Mesendoderm (in vitro differentiated cells): ENCODE results near the gene S100A13.

ENCODE experiments used
- DNase-seq: peaks from one replicate; pipeline ENCODE4 v3.0.0; 2013
- H2AK5ac ChIP-seq: 2 replicates; pipeline ENCODE4 v1.6.1; 2013; ENCODE audit warnings: low read length, inconsistent platforms
- H2BK120ac ChIP-seq: 2 replicates; pipeline ENCODE4 v1.6.1; 2013; ENCODE audit warnings: low read depth, mild to moderate bottlenecking, low read length, moderate library complexity, mixed read lengths
- H2BK15ac ChIP-seq: replicated peaks from 2 replicates; pipeline ENCODE4 v1.6.1; 2013; ENCODE audit warnings: low read depth, mild to moderate bottlenecking, moderate library complexity
- H2BK5ac ChIP-seq: 2 replicates; pipeline ENCODE4 v1.6.1; 2013; ENCODE audit warnings: low read length, inconsistent platforms
- H3K18ac ChIP-seq: 2 replicates; pipeline ENCODE4 v1.6.1; 2013; ENCODE audit warnings: mild to moderate bottlenecking, low read length, mixed read lengths
- H3K23ac ChIP-seq: one replicate; pipeline ENCODE4 v1.6.1; 2013; ENCODE audit warnings: low read length
- H3K27ac ChIP-seq: 2 replicates; pipeline ENCODE4 v1.5.1; 2013; ENCODE audit warnings: low read depth, mild to moderate bottlenecking, inconsistent platforms, low read length, moderate library complexity
- H3K27me3 ChIP-seq: 2 replicates; pipeline ENCODE4 v1.6.1; 2013; ENCODE audit warnings: low read length, control low read depth, mild to moderate bottlenecking, inconsistent platforms; ENCODE audit not compliant: insufficient read depth, poor library complexity
- H3K36me3 ChIP-seq: 2 replicates; pipeline ENCODE4 v1.6.1; 2013; ENCODE audit warnings: low read length, inconsistent platforms; ENCODE audit not compliant: control insufficient read depth, insufficient read depth
- H3K4ac ChIP-seq: one replicate; pipeline ENCODE4 v1.6.1; 2013; ENCODE audit warnings: low read depth, mild to moderate bottlenecking, low read length, moderate library complexity
- H3K4me1 ChIP-seq: 2 replicates; pipeline ENCODE4 v1.6.1; 2013; ENCODE audit warnings: low read depth, low read length, inconsistent platforms; ENCODE audit not compliant: control insufficient read depth
- H3K4me2 ChIP-seq: 2 replicates; pipeline ENCODE4 v1.6.1; 2013; ENCODE audit warnings: low read length
- H3K4me3 ChIP-seq: 2 replicates; pipeline ENCODE4 v1.5.1; 2013; ENCODE audit warnings: mild to moderate bottlenecking, low read length
- H3K56ac ChIP-seq: one replicate; pipeline ENCODE4 v1.6.1; 2013; ENCODE audit warnings: low read length
- H3K79me1 ChIP-seq: 2 replicates; pipeline ENCODE4 v1.6.1; 2013; ENCODE audit warnings: low read length, inconsistent platforms
- H3K79me2 ChIP-seq: 2 replicates; pipeline ENCODE4 v1.6.1; 2013; ENCODE audit warnings: mild to moderate bottlenecking, low read length; ENCODE audit not compliant: control insufficient read depth, insufficient read depth
- H3K9ac ChIP-seq: 2 replicates; pipeline ENCODE4 v1.6.1; 2013; ENCODE audit warnings: low read length, inconsistent platforms
- H4K5ac ChIP-seq: one replicate; pipeline ENCODE4 v1.6.1; 2013; ENCODE audit warnings: low read length
- H4K8ac ChIP-seq: one replicate; pipeline ENCODE4 v1.6.1; 2013; ENCODE audit warnings: low read depth, mild to moderate bottlenecking, control low read depth, low read length, moderate library complexity
- WGBS: extraction: QIAGEN DNeasy Blood & Tissue Kit; methylation state at CpG from one replicate; pipeline ENCODE4 v1.1.7; 2013; ENCODE audit warnings: low lambda C conversion rate, missing lambda C conversion rate; ENCODE audit not compliant: insufficient coverage; ENCODE audit errors: extremely low coverage; 5-methylcytosine and 5-hydroxymethylcytosine counted together

The S100A13 gene

GRCh38 chr1:153628638-153629342 is 1.5 kb upstream of the S100A13 start:
- H3K9ac ChIP-seq = no peak overlapping the region
- WGBS = no CpG with 5 or more reads among the region's 6 CpGs
- H3K27ac ChIP-seq = no peak overlapping the region
- no peak for DNase-seq
- no peak overlapping the region for H3K4ac ChIP-seq
- no peaks in the 10 kb centered on the region for H3K27me3 ChIP-seq
- H3K79me2 ChIP-seq = no peaks in the 10 kb centered on the region
- H3K4me2 ChIP-seq = no peak overlapping the region
- H3K18ac ChIP-seq = no peak overlapping the region
- H3K23ac ChIP-seq = no peak overlapping the region
- H3K79me1 ChIP-seq = no peaks in the 10 kb centered on the region
- H4K8ac ChIP-seq = no peak overlapping the region
- no peak overlapping the region for H2BK120ac ChIP-seq
- H3K36me3 ChIP-seq = no peaks in the 10 kb centered on the region
- H3K4me3 ChIP-seq = no peak overlapping the region
- peak overlapping the region; percentile 52 for H3K56ac ChIP-seq
- H3K4me1 ChIP-seq = peaks cover 2% of the 10 kb centered on the region
- H2BK5ac ChIP-seq = no peak overlapping the region
- no peak overlapping the region for H2AK5ac ChIP-seq
- H4K5ac ChIP-seq = no peak overlapping the region
- H2BK15ac ChIP-seq = no peak overlapping the region

DNA sequence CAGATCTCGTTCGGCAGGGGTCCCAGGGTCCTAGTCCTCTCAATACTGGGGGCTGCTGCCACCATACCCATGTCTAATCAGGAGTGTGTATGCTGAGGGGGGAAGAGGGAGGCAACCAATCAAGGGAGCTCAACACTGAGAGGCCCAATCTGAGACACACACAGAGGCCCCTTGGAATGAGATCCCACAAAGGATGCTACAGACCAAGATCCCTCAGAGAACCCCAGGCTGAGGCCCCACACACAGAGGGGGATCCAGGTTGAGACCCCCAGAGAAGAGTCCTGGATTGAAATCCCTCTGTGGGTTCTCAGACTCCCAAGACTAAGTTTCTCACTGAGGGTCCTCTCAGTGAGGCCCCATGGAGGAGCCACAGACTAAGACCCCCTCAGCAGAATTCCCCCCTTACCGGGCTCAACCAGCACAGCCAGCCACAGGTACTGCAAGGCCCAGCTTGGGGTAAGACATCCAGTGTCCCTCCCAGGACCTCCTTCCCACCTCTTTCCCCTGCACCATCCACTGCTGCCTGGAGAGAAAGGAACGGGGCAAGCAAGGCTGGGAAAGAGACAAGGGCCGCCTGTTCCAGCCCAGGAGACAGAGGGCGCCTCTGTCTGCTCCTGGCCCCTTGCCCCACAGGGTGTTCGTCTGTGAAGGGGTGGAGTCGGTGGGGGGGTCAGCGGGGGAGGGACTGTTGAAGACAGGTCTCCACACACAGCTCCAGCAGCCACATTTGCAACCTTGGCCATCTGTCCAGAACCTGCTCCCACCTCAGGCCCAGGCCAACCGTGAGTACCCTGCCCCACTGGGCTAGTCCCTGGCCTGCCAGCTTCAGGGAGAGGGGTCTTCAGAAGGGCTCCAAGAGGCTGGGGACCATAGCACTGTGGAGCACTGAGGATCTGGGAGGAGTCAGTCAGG is 666 bp upstream of the S100A13 start, which contains the start of gene S100A1:
Gene S100A1 (plus strand): TSS at position 720 of the 912 bp plus-strand sequence. CDS start 2,088 bp downstream, outside the sequence.
- H3K79me2 ChIP-seq = no peaks in the 10 kb centered on the region
- H3K4me1 ChIP-seq = peaks cover 2% of the 10 kb centered on the region
- H3K4ac ChIP-seq = peak within 1 kb of the TSS; percentile 47
- no peak within 1 kb of the TSS for H4K8ac ChIP-seq
- no CpG with 5 or more reads among the region's 10 CpGs for WGBS
- H3K9ac ChIP-seq = peak within 1 kb of the TSS; percentile 83
- peak within 1 kb of the TSS; percentile 40 for H3K4me3 ChIP-seq
- H3K56ac ChIP-seq = peak within 1 kb of the TSS; percentile 89
- H3K79me1 ChIP-seq = no peaks in the 10 kb centered on the region
- no peak within 1 kb of the TSS for H2BK5ac ChIP-seq
- no peaks in the 10 kb centered on the region for H3K27me3 ChIP-seq
- H3K36me3 ChIP-seq = no peaks in the 10 kb centered on the region
- no peak within 1 kb of the TSS for H4K5ac ChIP-seq
- H3K27ac ChIP-seq = peak within 1 kb of the TSS; percentile 69
- H2BK15ac ChIP-seq = no peak within 1 kb of the TSS
- no peak within 1 kb of the TSS for H2AK5ac ChIP-seq
- H3K4me2 ChIP-seq = peak within 1 kb of the TSS; percentile 82
- H2BK120ac ChIP-seq = no peak within 1 kb of the TSS
- no peak within 1 kb of the TSS for H3K23ac ChIP-seq
- DNase-seq = peak; percentile 35
- H3K18ac ChIP-seq = peak within 1 kb of the TSS; percentile 88

- Histone ChIP-seq H3K79me1 (no peaks in the 10 kb centered on the region), H3K27ac (no peak overlapping the region), H2AK5ac (no peak overlapping the region), H3K56ac (peak overlapping the region; percentile 89), H2BK120ac (no peak overlapping the region), H3K4me1 (peaks cover 2% of the 10 kb centered on the region), H3K36me3 (no peaks in the 10 kb centered on the region), H3K27me3 (no peaks in the 10 kb centered on the region), H3K18ac (no peak overlapping the region), H2BK15ac (no peak overlapping the region), H2BK5ac (no peak overlapping the region), H3K4me3 (no peak overlapping the region), H3K4me2 (no peak overlapping the region), H4K5ac (no peak overlapping the region), H3K4ac (no peak overlapping the region), H4K8ac (no peak overlapping the region), H3K79me2 (no peaks in the 10 kb centered on the region), H3K23ac (no peak overlapping the region), H3K9ac (peak overlapping the region; percentile 83)
- WGBS = no CpG with 5 or more reads among the region's 3 CpGs
- no peak for DNase-seq
Measured at GRCh38 chr1:153626477-153626903, 815 bp downstream of the S100A13 start.

DNA sequence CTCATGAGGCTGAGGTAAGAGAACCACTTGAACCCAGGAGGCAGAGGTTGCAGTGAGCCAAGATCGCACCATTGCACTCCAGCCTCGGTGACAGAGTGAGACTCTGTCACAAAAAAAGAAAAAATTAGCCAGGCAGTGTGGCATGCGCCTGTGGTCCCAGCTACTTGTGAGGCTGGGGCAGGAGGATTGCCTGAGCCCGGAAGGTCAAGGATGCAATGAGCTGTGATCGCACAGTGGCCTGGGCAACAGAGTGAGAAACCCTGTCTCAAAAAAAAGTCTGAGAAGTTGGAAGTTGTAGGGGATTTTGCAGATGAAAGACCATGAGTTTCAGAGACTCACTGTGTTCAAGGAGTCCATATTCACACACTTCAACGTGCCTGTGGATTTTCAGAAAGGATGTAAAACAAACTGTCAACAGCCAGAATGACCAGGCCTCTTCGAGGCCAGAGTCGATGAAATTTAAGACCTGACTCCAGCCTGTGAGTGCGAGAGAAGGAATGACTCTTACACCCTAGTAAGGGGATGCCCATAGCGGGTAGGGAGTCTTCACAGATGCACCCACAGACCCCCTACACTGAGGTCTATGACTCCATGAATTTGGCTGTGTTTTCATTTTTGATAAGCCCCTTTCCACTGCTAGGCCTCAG is 2.2 kb downstream of the S100A13 start:
- no peak overlapping the region for H2AK5ac ChIP-seq
- DNase-seq = no peak
- H3K27ac ChIP-seq = no peak overlapping the region
- H3K56ac ChIP-seq = no peak overlapping the region
- no peak overlapping the region for H3K18ac ChIP-seq
- no peak overlapping the region for H3K4me3 ChIP-seq
- no peak overlapping the region for H3K23ac ChIP-seq
- no peaks in the 10 kb centered on the region for H3K36me3 ChIP-seq
- no peak overlapping the region for H3K4me2 ChIP-seq
- H3K4ac ChIP-seq = no peak overlapping the region
- H3K4me1 ChIP-seq = peaks cover 2% of the 10 kb centered on the region
- no peak overlapping the region for H3K9ac ChIP-seq
- no peak overlapping the region for H4K5ac ChIP-seq
- no peak overlapping the region for H2BK15ac ChIP-seq
- H2BK5ac ChIP-seq = no peak overlapping the region
- no peak overlapping the region for H2BK120ac ChIP-seq
- H3K27me3 ChIP-seq = no peaks in the 10 kb centered on the region
- no peaks in the 10 kb centered on the region for H3K79me1 ChIP-seq
- H3K79me2 ChIP-seq = no peaks in the 10 kb centered on the region
- WGBS = no CpG with 5 or more reads among the region's 10 CpGs
- H4K8ac ChIP-seq = no peak overlapping the region

DNA sequence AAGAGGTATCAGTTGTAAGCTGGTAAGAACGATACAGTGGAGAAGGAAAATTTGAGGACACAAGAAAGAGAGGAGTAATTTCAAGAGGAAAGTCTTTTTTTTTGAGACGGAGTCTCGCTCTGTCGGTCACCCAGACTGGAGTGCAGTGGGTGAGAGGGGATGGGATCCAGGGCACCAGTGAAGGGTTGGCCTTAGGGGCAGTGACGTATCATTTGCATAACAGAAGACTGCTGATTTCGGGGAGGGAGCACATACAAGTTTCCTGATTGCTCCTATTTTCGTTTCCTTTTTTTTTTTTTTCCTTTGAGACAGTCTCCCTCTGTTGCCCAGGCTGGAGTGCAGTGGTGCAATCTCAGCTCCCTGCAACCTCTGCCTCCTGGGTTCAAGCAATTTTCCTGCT is 4.2 kb downstream of the S100A13 start:
- Histone ChIP-seq H3K23ac (no peak overlapping the region), H3K4me2 (no peak overlapping the region), H3K56ac (no peak overlapping the region), H3K27me3 (no peaks in the 10 kb centered on the region), H2BK15ac (no peak overlapping the region), H3K27ac (no peak overlapping the region), H2BK5ac (no peak overlapping the region), H2BK120ac (no peak overlapping the region), H4K5ac (no peak overlapping the region), H3K4me1 (peaks cover 2% of the 10 kb centered on the region), H3K4me3 (no peak overlapping the region), H3K79me1 (no peaks in the 10 kb centered on the region), H3K79me2 (no peaks in the 10 kb centered on the region), H4K8ac (no peak overlapping the region), H3K18ac (no peak overlapping the region), H2AK5ac (no peak overlapping the region), H3K36me3 (no peaks in the 10 kb centered on the region), H3K4ac (no peak overlapping the region), H3K9ac (no peak overlapping the region)
- no CpG with 5 or more reads among the region's 7 CpGs for WGBS
- DNase-seq = no peak
